HG03135 (cell line): Measurements from ENCODE around the gene PRAMEF9.
"Not testable (repeated sequence)": the region's sequence is repeated elsewhere in the genome, so short reads cannot be mapped to it uniquely, and the experiment has no call there.

Experiments
- ATAC-seq: cut with Tn5 transposase; IDR thresholded peaks from one replicate; pipeline ENCODE4 v1.9.1; 2021; ENCODE audit warnings: mild to moderate bottlenecking, moderate library complexity; ENCODE audit not compliant: unreplicated experiment

The PRAMEF9 gene

GRCh38 chr1:13171548-13171947 is at the start of gene PRAMEF9:
TSS of gene PRAMEF9 (plus strand) at chr1:13171848. CDS start at chr1:13175281, 3,433 bp downstream.
- ATAC-seq = not testable (repeated sequence)

GRCh38 chr1:13155909-13156308 is 15.7 kb upstream of the PRAMEF9 start, which contains the start of gene PRAMEF26:
TSS of gene PRAMEF26 (minus strand) at chr1:13156009. CDS start at chr1:13153095, 2,914 bp downstream.
- not testable (repeated sequence) for ATAC-seq

GRCh38 chr1:13165531-13165930 is 6.1 kb upstream of the PRAMEF9 start, which contains the start of gene HNRNPCL4:
TSS of gene HNRNPCL4 (minus strand) at chr1:13165631. CDS start at chr1:13165467, 164 bp downstream.
- not testable (repeated sequence) for ATAC-seq

DNA sequence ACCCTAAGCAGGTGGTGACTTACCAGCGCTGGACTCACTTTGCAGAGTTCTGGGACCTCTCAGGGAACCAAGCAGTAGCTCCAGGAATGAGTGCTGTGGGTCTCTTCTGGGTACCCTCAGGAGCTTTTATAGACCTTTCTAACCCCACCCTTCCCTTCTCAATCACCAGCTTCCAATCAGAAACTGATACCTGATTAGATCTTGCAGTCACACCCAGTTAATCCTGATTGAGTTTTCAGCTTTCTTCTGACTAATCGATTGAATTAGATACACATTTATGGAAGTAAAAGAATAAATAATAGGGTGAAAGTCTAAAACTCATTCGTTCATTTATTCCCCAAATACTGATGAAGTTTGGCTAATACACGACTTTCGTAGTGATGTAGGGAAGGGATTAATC is 29.7 kb downstream of the PRAMEF9 start, which contains the start of gene PRAMEF13:
TSS of gene PRAMEF13 (minus strand) at position 101 of the 400 bp plus-strand sequence. CDS start 1,820 bp downstream, outside the sequence.
- ATAC-seq = not testable (repeated sequence)

- ATAC-seq = not testable (repeated sequence)
Observed at GRCh38 chr1:13208712-13209111, 37.1 kb downstream of the PRAMEF9 start.

GRCh38 chr1:13216619-13217018 is 45.0 kb downstream of the PRAMEF9 start:
- ATAC-seq = not testable (repeated sequence)

DNA sequence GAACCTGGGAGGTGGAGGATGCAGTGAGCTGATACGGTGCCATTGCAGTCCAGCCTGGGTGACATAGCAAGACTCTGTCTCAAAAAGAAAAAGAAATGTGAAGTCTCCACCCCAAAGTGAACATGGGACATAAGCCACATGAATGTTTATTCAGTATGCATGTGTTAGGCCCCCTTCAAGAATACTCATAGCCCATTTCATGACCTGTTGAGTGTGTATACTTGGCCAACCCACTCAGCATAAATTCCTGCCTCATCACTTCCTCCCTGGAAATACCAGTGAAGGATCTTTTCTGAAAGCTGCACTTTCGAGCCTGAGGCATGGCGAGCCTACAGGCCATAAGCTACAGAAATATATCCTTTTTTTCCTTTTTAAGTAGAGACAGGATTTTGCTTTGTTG is 47.6 kb downstream of the PRAMEF9 start:
- ATAC-seq = not testable (repeated sequence)

DNA sequence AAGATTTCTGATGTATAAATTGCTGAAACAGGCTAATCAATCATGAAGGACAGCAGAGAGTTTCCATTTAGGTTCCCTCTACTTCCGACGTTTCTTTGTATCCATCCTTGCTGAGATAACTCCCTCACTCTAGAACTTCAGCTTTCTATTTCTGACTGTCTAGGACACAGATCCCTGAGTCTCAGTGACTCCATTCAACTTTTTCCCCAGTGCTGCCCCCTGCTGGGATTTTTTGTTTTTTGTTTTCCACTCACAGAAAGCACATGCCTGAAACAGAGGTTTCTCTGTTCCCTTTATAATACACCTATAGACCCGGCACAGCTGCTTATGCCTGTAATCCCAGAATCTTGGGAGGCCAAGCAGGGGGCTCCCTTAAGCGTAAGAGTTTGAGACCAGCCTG is 51.1 kb downstream of the PRAMEF9 start:
- ATAC-seq = not testable (repeated sequence)

DNA sequence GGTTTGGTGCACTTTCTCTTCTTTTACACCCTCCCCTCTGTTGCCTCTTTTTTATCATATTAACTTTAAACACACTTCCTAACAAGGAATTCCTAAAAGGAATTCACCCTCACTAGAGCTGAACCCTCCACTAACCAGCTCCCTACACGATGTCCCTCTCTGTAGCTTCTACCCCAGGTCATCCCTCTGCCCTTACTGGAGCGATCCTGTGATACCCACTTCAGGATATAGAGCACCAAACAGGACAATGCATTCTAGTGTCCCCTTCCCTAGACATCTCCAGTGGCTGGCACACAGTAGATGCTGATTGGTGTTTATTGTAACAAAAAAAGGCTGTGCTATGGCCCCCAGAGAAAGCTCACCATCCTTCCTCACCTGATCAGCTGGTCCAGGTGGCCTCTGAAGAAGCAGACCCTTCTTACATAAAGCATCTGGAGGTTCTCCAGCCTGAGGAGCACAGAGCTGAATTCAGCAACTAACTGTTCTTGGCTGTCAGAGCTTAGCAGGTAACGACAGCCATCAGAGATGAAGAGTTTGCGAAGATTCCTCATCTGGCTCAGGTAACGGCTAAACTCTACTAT is 52.9 kb downstream of the PRAMEF9 start:
- no peak for ATAC-seq

- not testable (repeated sequence) for ATAC-seq
Observed at GRCh38 chr1:13225675-13226204, 54.1 kb downstream of the PRAMEF9 start, which contains the start of gene PRAMEF18. TSS of gene PRAMEF18 (minus strand) at chr1:13226154. CDS start at chr1:13226106, 48 bp downstream.

DNA sequence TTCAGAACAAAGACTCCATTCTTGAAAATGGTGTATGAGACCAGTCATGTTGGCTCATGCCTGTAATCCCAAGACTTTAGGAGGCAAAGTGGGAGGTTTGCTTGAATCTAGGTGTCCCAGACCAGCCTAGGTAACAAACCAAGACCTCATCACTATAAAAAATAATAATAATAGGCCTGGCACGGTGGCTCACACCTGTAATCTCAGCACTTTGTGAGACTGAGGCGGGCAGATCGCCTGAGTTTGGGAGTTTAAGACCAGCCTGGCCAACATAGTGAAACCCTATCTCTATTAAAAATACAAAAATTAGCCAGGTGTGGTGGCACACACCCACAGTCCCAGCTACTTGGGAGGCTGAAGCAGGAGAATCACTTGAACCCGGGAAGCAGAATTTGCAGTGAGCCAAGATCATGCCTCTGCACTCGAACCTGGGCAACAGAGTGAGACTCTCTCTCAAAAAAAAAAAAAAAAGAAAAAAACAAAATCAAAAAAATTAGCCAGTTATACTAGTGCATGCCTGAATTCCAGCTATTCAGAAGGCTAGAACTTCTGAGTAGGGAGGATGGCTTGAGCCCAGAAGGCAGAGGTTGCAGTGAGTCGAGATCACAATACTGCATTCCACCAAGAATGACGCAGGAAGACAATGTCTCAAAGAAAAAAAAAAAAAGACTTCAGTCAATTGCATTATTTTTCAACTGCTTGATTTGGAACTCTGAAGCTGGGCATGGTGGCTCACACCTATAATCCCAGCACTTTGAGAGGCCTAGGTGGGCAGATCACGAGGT is 55.8 kb downstream of the PRAMEF9 start:
- not testable (repeated sequence) for ATAC-seq

GRCh38 chr1:13228343-13228781 is 56.7 kb downstream of the PRAMEF9 start:
- ATAC-seq = no peak
